Suppressor macrophage (primary cell): ENCODE data around the gene CAMK2N1.

Experiments
- DNase-seq, 4 experiments: peaks; one replicate each; pipeline ENCODE4 v3.0.0-alpha.2; 2020 to 2022

CAMK2N1 gene

DNA sequence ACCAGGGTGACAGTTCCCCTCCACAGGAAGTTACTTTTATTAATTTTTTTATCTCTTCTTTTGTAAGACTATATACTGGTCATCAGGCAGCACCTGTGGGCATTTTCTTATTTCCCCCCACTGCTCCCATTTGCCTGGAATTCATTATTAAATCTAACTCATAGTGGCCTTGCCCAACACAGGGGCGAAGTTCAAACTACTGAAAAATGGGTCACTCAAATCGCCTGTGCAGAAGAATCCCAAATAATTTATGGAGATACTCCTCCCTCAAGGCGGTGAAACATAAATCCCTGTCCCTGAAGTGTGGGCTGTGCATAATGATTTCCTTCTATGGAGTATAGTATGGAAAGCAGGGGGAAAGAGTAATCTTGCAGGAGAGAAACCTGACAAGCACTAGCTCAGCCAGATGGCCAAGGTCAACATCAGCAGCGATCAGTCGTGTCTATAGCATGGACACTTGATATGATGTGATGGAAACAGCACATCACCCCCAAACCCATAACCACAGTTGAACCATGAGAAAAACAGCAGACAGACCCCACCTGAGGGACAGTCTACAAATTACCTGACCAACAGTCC, 7.9 kb downstream of the CAMK2N1 start:
- no peak for DNase-seq

DNA sequence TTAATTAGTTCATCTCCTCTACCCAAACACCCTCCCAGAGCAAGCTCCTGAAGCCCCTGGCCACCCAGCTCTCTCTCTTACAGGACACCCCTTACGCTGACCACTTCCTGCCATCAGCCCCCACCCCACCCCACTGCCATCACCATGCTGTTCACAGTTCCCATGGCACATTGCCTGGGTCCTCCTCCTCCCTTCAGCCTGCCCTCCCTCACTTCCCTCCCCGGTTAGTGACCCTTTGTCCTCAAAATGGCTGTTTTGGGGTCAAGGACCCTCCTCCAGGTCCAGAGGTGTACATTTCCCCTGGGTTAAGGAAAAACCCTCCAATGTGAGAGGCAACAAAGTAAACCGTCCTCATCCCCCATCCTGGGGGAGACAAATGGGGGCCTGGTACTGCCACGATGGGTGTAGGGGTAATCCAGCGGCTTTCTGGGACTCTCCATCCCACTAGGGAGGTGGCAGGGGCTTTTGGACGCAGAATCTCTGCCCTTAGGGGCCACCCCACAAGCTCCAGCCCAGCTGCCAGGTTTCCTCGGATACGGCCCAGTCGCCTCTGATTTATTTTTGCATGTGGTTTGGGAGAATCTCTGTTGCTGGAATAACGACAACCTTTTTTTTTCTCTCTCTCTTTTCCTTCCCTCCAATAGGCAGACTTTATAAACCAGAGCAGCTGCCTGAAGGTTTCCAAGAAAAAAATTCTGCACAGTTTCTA, 8.5 kb downstream of the CAMK2N1 start:
- no peak for DNase-seq

DNA sequence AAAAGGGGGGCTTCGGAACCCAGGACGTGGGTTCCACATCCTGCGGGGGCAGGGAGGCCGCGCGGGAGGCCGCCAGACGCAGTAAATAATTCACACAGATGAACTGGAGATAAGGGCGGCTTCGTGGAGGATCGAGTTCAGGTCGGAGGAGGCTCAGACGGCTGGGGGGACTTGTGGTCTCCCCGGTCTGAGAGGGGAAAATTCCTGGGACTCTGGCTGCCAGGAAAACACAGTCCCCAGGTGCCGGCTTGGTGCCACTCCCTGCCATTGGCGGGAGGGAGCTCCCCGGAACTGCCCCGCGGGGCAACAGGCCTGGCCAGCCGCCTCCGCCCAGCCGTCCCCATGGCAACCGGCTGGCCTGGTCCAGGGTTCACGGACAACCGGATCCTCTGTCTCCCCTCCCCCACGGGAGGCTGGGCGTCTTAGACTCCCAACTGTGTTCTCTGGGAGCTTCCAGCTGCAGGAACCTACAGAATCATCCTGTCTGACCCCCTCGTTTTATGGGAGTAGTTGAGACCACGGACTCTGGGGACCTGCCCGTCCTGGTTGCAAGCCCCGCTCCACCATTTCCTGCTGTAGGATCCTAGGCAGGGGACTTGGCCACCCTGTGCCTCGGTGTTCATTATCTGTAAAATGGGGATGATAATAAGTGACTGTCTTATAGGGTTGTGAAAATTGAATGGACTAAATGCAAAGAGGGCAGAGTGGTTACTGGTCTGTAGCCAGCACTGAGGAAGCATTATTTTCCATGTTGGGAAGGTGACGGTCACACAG, 9.6 kb downstream of the CAMK2N1 start:
- no peak for DNase-seq

DNA sequence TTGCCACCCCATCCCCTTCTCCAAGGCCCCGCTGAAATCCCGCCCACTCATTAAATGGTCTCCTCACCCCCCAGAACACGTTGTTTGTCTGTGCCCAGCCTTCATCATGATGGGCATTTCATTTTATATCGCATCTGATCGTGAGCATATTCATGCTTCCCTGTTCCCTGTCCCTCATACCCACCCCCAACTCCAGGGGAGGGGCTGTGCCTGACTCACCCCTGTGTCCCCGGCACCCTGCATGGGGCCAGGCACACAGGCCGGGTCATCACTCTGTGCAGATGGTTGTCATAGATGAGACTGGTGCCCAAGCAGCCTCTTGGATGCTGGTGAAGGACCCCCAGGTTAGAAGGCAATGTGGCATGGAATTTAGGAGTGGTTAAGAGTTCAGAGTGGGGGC, 11.0 kb downstream of the CAMK2N1 start:
- no peak for DNase-seq

DNA sequence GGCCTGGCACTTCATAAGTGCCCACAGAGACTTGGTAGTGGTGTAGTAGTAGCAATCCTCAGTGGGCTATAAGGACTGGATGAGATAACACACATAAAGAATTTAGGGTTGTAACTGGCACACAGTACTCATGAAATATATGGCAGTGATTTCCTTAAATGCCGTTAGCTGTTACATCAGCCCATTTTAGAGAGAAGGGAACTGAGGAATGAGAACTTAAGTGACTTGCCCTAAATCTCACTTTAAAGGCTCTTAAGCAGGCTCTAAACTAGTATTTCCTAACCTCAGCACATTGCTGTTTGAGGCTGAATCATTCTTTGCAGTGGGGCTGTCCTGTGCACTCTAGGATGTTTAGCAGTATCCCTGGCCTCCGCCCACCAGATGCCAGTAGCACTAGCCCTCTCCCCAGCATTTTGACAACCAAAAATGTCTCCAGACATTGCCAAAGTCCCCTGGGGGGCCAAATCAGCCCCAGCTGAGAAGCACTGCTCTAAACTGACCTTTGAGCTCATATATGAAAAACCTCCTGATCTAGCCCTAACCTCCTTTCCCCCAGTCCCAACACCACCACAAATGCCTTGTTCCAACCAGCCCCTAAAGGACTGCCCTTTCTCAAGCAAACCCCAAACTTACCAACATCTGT, 11.6 kb downstream of the CAMK2N1 start:
- no peak for DNase-seq

DNA sequence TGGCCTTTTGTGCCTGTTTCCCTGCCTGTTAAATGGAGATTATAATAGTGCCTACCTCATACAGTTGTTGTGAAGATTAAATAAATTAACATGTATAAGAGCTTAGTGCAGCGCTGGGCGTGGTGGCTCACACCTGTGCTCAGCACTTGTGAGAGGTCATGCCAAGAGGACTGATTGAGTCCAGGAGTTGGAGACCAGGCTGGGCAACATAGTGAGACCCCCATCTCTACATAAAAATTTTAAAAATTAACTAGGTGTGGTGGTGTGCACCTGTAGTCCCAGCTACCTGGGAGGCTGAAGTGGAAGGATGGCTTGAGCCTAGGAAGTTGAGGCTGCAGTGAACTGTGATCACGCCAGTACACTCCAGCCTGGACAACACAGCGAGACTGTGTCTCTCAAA, 12.1 kb downstream of the CAMK2N1 start:
- no peak for DNase-seq

DNA sequence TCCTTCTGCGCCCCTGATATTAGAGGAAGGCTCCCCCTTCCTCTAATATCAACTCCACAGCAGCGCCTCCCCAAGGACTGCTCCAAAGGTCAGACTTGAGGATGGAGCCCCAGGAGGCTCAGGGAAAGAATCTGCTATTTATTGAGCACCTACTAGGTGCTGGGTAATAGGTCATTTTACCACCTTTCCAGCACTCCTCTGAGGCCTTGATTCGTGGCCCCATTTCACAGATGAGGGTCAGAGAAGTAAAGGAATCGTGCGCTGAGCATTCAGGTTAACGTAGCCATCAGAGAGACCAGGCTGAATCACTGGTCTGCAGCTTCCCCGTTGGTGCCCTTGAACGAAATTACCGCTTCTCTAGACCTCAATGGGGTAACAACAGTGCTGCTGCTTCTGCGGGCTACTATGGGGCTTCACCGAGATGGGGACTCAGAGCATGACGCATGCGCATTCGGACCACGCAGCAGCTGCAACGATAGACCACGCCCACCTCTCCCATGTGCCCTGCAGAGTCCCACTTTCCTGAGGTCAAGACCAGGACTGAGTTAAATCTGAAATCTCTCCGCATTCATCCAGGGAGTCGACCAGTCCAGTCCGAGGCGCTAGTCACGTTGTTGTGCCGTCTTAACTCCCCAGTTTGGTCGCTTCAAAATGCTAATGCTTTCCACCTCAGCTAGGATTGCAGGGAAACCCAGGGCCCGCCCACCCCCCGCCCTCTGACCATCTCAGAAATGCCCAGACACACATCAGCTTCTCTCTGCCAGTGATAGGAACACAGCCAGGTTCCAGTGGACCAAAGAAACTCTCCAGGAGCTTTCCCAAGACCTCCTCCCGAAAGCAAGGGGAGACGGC, 12.9 kb downstream of the CAMK2N1 start:
- DNase-seq, result peak in 3 of 4 experiments; percentile 13 to 36 (median 32)

DNA sequence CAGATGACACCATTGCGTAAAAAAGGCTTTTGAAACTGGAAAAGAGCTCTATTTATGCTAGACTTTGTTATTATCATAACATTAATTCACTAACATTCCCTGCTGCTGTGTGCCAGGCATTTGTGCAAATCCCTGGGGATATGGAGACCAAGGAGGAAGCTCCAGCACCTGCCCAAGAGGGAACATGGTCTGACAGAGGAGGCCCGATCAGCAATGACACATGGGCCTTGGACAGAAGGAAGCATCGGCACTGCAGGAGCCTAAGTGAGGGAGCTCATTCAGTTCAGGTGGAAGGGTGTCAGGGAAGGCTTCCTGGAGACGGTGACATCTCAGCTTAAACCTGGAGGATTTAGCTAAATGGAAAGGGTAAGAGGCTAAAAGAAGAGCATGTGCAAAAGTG, 13.9 kb downstream of the CAMK2N1 start:
- no peak for DNase-seq

DNA sequence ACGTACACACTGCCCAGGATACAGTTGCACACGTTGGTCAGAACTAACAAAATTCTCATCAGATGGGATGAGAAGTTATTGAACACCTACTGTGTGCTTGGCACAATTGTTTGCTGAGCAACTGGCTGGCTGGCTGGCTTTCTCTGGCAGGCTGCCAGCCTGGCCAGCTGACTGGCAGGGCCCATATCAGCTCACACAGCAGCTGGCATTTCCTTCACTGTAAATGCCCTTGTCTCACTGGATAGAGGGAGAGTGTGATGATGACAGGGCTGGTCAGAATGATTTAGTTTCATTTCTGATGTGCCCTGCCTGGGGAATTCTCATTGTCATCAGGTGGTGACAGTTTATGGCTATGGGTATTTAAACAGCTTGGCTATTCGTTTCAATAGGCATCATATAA, 15.8 kb downstream of the CAMK2N1 start:
- no peak for DNase-seq

DNA sequence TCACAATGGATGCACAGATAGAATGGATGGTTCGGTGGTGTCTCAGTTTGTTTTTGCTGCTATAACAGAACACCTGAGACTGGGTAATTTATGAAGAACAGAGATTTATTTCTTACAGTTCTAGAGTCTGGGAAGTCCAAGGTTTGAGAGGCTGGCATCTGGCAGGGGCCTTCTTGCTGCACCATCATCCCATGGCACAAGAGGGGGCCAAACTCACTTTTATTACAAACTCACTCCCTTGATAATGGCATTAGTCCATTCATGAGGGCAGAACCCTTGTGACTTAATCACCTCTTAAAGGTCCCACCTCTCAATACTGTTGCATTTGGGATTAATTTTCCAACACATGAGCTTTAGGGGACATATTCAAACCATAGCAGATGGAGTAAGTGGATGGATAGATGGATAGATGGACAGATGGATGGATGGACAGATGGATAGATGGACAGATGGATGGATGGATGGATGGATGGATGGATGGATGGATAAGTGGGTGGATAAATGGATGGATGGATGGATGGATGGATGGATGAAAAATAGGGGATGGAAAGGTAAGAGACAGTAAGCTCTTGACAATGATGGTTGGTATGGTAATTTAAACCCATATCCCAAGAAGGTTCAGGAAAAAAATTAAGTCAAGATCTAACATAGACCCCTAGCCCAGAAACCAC, 16.5 kb downstream of the CAMK2N1 start:
- DNase-seq, result no peak

DNA sequence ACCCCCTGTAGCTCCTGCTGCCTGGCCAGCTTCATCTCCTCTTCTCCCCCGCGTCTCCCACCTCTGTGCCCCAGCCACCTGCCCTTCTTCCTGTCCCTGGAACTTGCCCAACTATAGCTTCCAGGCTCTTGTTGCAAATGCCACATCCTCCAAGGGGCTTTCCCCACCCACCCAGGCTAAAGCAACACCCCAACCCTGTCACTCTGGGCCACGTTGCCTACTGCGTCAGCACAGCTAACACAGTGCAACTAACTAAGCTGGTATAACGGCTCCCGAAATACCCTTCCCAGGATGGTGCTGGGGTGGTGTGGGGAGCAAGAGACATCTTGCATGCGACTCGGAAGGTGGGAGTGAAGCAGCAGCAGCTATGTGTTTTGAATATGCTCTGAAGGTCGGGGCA, 19.7 kb downstream of the CAMK2N1 start:
- no peak for DNase-seq

DNA sequence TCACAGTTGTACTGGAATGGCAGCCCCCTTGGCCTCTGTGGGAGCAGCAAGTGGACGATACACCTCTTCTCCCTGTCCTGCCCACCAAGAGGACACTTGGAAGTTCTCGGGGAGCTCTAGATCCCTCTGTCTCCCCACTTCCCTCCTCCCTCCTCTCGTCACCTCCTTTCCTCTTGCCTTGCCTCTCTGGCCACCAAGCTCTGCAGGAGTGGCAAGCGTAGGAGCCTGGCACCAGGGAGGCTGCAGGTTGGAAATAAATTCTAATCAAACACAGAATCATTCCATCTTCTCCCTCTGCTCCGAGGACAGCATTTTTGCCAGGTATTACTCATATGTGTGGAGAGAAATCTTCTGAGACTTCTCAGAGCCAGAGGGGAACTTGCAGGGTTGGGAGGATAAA, 20.8 kb downstream of the CAMK2N1 start:
- DNase-seq, result no peak

DNA sequence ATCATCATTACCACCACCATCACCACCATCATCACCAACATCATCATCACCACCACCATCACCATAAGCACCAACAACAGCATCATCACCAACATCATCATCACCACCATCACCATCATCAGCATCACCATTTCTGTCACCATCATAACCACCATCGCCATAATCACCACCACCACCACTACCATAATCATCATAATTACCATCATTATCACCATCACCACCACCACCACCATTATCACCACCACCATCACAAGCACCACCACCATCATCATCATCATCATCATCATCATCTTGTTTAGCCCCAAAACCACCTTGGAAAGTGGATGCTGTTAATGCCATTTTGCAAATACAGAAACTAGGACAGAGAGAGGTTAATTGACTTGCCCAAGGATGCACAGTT, 22.5 kb downstream of the CAMK2N1 start:
- no peak for DNase-seq

DNA sequence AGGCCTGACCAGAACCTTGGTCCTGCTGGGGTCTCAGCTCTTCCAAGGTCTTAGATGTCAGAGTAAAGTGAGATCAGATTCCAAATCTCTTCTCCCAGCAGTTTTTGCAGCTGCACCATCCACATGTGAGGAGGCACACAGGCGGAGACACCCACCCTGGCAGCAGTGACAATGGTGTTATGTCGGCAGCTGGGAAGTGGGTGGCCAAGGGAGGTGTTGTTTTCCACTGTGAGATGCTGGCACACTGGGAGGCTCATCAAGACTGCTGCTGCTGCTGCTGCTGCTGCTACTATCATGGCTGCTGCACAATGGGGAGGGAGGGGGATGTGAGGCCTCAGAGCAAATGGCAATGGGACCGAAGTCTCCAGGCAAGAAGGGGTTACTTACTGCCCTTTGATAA, 23.6 kb downstream of the CAMK2N1 start:
- DNase-seq, result no peak

DNA sequence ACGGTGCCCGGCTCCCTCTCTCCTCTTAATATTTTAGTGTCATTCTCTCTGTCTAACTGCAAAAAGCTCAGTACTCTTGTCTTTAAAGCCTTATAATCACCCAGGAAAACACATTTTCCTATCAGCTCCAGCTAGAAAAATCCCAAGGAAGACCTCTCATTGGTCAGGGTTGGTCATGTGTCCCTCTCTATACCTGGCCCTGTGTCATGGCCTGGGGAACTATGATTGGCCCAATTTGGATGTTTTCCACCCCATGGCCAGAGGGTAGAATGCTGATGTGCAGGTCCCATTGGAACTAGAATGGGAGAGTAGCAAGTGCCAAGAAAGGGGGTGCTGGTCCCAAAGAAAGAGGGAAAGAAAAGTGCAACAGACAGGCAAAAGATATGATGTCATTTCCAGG, 27.3 kb downstream of the CAMK2N1 start:
- DNase-seq, result no peak

DNA sequence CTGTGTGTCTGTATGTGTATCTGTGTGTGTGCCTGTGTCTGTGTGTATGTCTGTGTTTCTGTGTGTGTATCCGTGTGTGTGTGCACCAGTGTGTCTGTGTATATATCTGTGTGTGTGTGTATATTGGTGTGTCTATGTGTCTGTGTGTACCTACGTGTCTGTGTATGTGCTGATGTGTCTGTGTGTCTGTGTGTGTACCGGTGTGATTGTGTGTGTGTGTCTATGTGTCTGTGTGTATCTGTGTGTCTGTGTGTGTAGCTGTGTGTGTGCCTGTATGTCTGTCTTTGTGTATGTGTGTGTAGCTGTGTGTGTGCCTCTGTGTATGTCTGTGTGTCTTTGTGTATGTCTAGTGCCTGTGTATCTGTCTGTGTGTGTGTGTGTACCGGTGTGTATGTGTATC, 32.0 kb downstream of the CAMK2N1 start:
- no peak for DNase-seq

DNA sequence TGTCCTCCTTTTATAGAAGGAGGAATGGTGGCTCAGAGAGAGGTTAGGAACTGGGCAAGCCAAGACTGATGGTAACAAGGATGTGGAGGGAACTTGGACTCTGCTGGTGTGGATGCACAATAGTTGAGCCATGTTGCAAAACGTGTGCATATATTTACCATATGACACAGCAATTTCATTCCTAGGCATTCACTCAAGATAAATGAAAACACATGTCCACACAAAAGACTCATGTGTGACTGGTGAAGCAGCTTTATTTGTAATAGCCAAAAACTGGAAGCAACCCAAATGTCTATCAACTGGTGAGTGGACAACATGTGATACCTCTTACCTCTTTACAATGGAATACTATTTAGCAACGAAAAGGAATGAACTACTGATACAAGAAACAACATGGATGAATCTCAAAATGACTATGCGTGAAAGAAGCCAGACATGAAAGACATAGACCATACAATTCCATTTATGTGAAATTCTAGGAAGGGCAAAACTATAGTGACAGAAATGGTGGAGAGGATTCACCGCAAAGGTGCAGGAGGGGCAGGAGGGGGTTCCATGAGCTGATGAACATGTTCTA, 36.2 kb downstream of the CAMK2N1 start:
- no peak for DNase-seq

DNA sequence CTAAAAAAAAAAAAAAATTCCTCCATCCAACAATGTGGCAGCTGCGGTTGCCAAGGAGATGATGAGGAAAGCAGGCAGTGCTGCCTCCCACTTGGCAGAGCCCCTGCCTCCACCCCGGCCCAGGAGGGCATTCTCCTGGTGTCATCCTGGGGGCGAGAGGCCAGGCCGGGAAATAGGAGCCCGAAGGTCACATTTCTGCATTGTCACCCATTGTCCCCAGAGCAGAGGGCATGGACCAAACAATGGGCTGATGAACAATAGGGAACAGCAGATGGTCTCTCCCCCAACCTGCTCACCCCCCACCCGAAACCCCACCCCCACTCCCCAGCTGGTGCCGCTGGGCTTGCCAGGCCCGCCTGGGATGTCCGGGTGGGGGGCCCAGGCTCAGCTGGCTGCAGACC, 37.3 kb downstream of the CAMK2N1 start:
- no peak for DNase-seq

DNA sequence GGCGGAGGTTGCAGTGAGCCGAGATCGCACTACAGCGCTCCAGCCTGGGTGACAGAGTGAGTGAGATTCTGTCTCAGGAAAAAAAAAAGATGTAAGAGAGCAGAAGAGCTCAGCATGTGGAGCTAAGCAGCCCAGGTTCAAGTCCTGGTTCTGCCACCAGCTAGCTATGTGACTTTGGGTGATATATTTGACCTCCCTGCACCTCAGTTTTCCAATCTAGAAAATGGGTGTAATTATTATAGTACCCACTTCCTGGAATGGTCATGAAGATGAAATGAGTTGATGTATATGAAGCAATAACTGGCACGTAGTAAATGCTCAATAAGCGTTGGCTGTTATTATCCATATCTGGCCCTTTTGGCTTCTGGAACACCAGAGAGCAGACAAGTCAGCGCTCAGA, 38.2 kb downstream of the CAMK2N1 start:
- no peak for DNase-seq

DNA sequence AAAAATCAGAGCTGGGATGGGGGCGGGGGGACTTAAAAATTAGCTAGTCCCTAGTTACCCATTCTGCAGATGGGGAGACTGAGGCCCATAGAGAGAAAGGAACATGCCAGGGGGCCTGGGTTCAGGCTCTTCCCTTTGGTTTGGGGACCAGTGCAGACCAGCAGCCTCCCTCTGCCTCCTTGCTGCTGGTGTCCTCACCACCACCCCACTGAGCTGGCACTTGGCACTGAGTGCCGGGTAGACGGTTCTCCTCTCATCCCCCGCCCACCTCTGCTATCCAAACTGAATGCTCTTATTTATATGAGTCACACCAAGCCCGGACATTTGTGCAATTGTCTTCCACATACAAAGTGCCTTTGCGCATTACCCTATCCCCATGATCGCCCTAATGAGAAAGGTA, 39.2 kb downstream of the CAMK2N1 start:
- no peak for DNase-seq

DNA sequence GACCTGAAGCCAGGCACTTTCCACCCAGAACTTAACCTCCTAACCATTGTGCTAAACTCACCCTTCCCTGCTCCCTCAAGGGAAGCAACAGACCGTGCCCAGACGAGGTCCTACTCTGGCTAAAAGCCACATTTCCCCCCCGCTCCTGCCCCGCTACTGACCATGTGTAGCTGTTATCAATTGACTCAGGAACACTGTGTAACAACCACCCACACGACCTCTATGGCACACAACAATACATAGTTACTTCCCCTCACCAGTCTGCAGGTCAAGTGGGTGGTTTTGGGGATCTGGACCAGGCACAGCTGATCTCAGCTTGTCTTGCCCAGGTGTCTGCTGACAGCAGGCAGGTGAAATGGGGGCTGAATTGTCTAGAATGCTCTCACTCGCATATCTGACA, 40.1 kb downstream of the CAMK2N1 start:
- DNase-seq, result no peak
